Heart left ventricle (tissue), 16 donors: ENCODE data around the gene COL20A1. TPM values are rescaled to one million over a fixed set of nuclear protein-coding genes. Genes with fewer than 3 reads are reported as not detected.
A peak's percentile ranks its signal among the peaks of the same experiment; 100 is the strongest.

Source experiments
- ATAC-seq, 4 donors: fragments of 200-7000 bp; cut with Tn5 transposase; one replicate each; pipeline ENCODE4 v1.9.1; 2020 to 2022; ENCODE audit warnings: moderate library complexity in 4 of 4, mild to moderate bottlenecking in 3 of 4, moderate number of reproducible peaks in 1 of 4
- DNase-seq, 5 donors: peaks; one replicate each; pipeline ENCODE4 v3.0.0-alpha.2; 2020
- H3K27ac ChIP-seq, 12 donors: fragments of 200-600 bp; sonication (generic) in 4 of 12; one replicate each; pipeline versions ENCODE4 v1.5.0 to v1.8.0; 2016 to 2022; ENCODE audit warnings: mild to moderate bottlenecking in 2 of 12
- H3K27me3 ChIP-seq, 9 donors: fragments of 200-600 bp; sonication (generic) in 2 of 9; one replicate each; pipeline versions ENCODE4 v1.5.1 to v1.8.0; 2016 to 2022; ENCODE audit warnings: mild to moderate bottlenecking in 3 of 9
- H3K36me3 ChIP-seq, 9 donors: fragments of 200-600 bp; sonication (generic) in 2 of 9; one replicate each; pipeline versions ENCODE4 v1.5.0 to v1.8.0; 2018 to 2022; ENCODE audit warnings: mild to moderate bottlenecking in 2 of 9
- H3K4me1 ChIP-seq, 12 donors: fragments of 200-600 bp; sonication (generic) in 4 of 12; one replicate each; pipeline versions ENCODE4 v1.5.0 to v1.8.0; 2016 to 2022; ENCODE audit warnings: mild to moderate bottlenecking in 3 of 12
- H3K4me3 ChIP-seq, 12 donors: fragments of 200-600 bp; sonication (generic) in 4 of 12; one replicate each; pipeline versions ENCODE4 v1.5.0 to v1.8.0; 2017 to 2022; ENCODE audit warnings: mild to moderate bottlenecking in 9 of 12, moderate library complexity in 4 of 12
- H3K9me3 ChIP-seq, 12 donors: fragments of 200-600 bp; sonication (generic) in 4 of 12; one replicate each; pipeline versions ENCODE4 v1.5.0 to v1.8.0; 2016 to 2022; ENCODE audit warnings: mild to moderate bottlenecking in 1 of 12
- CTCF ChIP-seq, 12 donors: fragments of 200-600 bp; sonication (generic) in 4 of 12; IDR thresholded peaks; one replicate each; pipeline versions ENCODE4 v1.5.0 to v1.8.0; 2018 to 2022; ENCODE audit warnings: antibody characterized with exemption in 12 of 12, mild to moderate bottlenecking in 5 of 12
- POLR2A ChIP-seq, 2 donors: fragments of 450-650 bp; IDR thresholded peaks; one replicate each; pipeline ENCODE4 v1.6.1; 2017; ENCODE audit warnings: antibody characterized with exemption in 2 of 2, mild to moderate bottlenecking in 2 of 2, moderate library complexity in 2 of 2
- WGBS, 4 donors: extraction: QIAGEN DNeasy Blood & Tissue Kit in 2 of 4; methylation state at CpG; one replicate each; pipeline versions ENCODE4 v1.1.5 to v1.1.7; 2013 to 2018; 5-methylcytosine and 5-hydroxymethylcytosine counted together
- intact Hi-C, 10 donors: fragments of 100-400 bp; cut with DNase I; formaldehyde crosslinking; loops; one replicate each; pipeline versions ENCODE4 v1.11.1 to v1.14.2; 2022
- polyA plus RNA-seq, 2 donors: library from polyadenylated mRNA; stranded (reverse); fragments of 200-250 nt; gene quantifications; one replicate each; pipeline ENCODE4 v1.2.3, GENCODE V29; 2013
- total RNA-seq, 9 donors: library from RNA; depleted of rRNA in 2 of 9; stranded (reverse); fragments of >200 nt in 2 of 9; fragmentation: NEBNext Ultra II Directional in 3 of 9; extraction: Animal tissue kit (Norgen Biotek cat#: 25700) in 3 of 9; gene quantifications; one replicate each; pipeline versions ENCODE4 v1.1.0 to v1.2.4, GENCODE V29; 2016 to 2023
- donor health status: ischemic (EF 13 %, LVEDD 7.1; RV severe dilation, severe dysfunction).
- donor health status: healthy with polysubstance abuse.
- donor health status: DM: no; HTN: yes; CAD: no.
- donor health status: DM: no; HTN: no; CAD: no.
- donor health status: ischemic (EF 25% LVEDD 6.9; RV normal size, moderate dysfunction).
- donor health status: ischemic (EF 25% LVEDD 5.7; RV mildly dilated, moderate dysfunction).
- donor health status: healthy.
- donor health status: DM: yes; HTN: yes; CAD: no.
- donor health status: ischemic (EF 35%, LVEDD 5.7; RV mildly dilated, moderate dysfunction).
- donor health status: nonischemic (EF 11% LVEDD 7.7; RV severe dilation, severe dysfunction).
- donor health status: DM: yes; HTN: yes; CAD: no.
- donor health status: PGD.
- donor health status: ischemic (EF 29% LVEDD 5.4; RV normal size, mild dysfunction).
- donor health status: nonischemic (EF 23%, LVEDD 6.1; RV moderate dilation, normal function).

COL20A1 gene
- total and polyA plus RNA-seq, 11 donors = not detected

DNA sequence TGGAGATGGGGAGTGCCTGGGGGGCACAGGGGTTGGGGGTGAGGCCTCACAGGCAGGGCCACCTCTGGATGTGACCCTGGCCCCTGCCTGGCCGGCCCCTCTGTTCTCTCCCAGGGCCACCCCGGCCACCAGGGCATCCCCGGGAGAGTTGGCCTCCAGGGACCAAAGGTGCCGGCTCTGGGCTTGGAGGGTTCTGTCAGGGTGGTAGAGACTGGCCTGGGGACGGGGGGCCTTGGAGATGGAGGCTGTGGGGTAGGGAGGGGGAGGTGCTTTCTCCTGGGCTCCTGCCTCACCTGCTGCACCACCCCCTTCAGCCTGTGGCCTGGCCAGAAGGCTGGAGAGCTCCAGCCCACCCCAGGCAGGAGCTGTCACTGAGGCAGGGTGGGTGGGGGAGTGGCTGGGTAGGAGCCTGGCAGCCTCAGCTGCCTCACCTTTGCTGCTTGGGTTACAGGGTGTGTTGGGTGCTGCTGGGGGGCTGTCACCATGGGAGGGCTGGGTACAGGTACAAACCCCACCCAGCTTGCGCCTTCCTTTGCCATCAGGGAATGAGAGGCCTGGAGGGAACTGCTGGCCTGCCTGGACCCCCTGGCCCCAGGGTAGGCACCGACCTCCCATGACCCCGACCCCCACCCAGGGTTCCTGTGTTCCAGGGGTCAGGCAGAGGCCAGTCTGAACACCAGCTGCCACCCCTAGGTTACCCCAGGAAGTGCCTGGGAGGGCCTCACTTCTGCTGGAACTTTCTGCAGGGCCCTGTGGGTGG is 32.7 kb downstream of the COL20A1 start:
- Histone ChIP-seq H3K36me3 (no peaks in the 10 kb centered on the region), H3K4me3 (no peak overlapping the region), H3K9me3 (peaks cover 0 to 8% (median 0%) of the 10 kb centered on the region in 12 donors), H3K27ac (no peak overlapping the region), H3K4me1 (no peaks in the 10 kb centered on the region), H3K27me3 (peaks cover 0 to 37% (median 0%) of the 10 kb centered on the region in 9 donors)
- intact Hi-C loops = no loop called here
- no peak for TF ChIP-seq POLR2A (IDR thresholded peaks at IDR 0.05)
- TF ChIP-seq CTCF (IDR thresholded peaks at IDR 0.05) = no peak
- no peak for ATAC-seq
- WGBS, 4 donors = 87 to 93% (median 90%) methylated on average over 5 to 8 of the region's 8 CpGs
- DNase-seq = peak in 3 of 5 donors; percentile 14 to 33 (median 17)

DNA sequence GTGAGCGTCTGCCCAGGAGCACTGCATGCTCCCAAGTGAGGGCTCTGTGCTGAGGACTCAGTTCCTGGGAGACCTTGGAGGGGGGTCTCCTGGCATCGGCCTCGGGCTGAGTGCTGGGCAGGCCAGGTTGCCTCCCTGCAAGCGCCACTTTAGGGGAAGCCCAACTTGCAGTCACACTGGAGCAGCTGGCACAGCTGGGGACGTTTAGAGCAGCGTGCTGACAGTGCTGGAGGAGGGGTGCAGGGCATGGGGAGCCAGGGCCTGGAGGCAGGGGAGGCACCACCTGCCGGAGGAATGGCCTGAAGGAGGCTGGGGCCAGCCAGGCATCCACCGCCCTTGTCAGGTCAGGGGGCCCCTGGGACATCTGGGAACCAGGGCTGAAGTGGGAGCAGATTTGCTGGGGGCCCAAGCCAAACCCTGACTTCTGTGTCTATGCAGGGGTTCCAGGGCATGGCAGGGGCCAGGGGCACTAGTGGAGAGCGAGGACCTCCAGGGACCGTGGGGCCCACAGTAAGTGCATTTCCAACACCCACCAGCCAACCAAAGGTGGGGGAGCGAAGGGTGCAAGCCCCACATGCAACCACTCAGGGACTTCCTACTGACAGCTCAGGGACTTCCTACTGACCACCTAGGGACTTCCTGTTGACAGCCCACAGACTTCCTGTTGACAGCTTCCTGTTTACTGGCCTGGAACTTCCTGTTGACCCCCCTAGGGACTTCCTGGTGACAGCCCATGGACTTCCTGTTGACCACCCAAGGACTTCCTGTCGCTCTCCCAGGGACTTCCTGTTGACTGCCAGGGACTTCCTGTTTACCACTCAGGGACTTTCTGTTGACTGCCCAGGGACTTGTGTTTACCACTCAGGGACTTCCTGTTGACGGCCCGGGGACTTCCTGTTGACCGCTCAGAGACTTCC is 33.6 kb downstream of the COL20A1 start:
- H3K4me1 ChIP-seq = no peaks in the 10 kb centered on the region
- peaks cover 0 to 29% (median 0%) of the 10 kb centered on the region in 9 donors for H3K27me3 ChIP-seq
- H3K4me3 ChIP-seq = no peak overlapping the region
- WGBS, 4 donors = 78 to 89% (median 83%) methylated on average over 12 to 15 of the region's 15 CpGs
- no peak for TF ChIP-seq CTCF (IDR thresholded peaks at IDR 0.05)
- no peak for TF ChIP-seq POLR2A (IDR thresholded peaks at IDR 0.05)
- H3K36me3 ChIP-seq = no peaks in the 10 kb centered on the region
- peak in 3 of 5 donors; percentile 9 to 31 (median 19) for DNase-seq
- peaks cover 0 to 8% (median 0%) of the 10 kb centered on the region in 12 donors for H3K9me3 ChIP-seq
- H3K27ac ChIP-seq = no peak overlapping the region
- no peak for ATAC-seq
- intact Hi-C loops = no loop called here

DNA sequence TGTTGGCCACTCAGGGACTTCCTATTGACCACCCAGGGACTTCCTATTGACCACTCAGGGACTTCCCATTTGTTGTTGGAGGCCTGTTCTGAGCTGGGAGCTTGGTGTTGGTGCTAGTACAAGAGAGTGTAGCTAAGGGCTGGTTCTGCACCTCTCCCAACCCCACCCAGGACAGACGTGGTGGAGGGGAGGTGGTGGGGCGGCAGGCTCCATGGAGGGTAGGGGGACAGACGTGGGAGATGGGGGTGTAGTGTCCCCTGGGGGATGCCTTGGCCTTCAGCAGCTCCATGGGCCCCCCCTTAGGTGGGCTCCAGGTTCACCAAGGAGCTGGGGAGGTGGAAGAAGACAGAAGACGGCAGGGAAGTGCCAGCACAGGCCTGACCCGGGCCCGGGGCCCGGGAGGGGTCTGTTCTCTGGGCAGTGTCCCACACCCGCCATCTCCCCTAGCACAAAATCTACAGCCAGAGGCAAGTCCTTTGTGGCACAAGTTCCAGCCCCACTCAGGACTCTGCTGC is 34.3 kb downstream of the COL20A1 start:
- H3K9me3 ChIP-seq = peaks cover 0 to 8% (median 0%) of the 10 kb centered on the region in 12 donors
- peak in 2 of 5 donors; percentile 21 to 29 for DNase-seq
- no peaks in the 10 kb centered on the region for H3K36me3 ChIP-seq
- intact Hi-C loops = no loop called here
- no peak for ATAC-seq
- peaks cover 0 to 24% (median 0%) of the 10 kb centered on the region in 9 donors for H3K27me3 ChIP-seq
- no peak overlapping the region for H3K4me3 ChIP-seq
- TF ChIP-seq CTCF (IDR thresholded peaks at IDR 0.05) (no peak), POLR2A (IDR thresholded peaks at IDR 0.05) (no peak)
- no peaks in the 10 kb centered on the region for H3K4me1 ChIP-seq
- no peak overlapping the region for H3K27ac ChIP-seq
- WGBS, 4 donors = 74 to 89% (median 85%) methylated on average over 5 to 8 of the region's 8 CpGs
